GM18909 (cell line): ENCODE results near the gene FGF7.
"Not testable (repeated sequence)": the region's sequence is repeated elsewhere in the genome, so short reads cannot be mapped to it uniquely, and the experiment has no call there.

Experiments used
- ATAC-seq: cut with Tn5 transposase; IDR thresholded peaks from one replicate; pipeline ENCODE4 v1.9.1; 2021; ENCODE audit warnings: mild to moderate bottlenecking; ENCODE audit not compliant: unreplicated experiment, poor library complexity

FGF7 gene

GRCh38 chr15:49490966-49491365 is 67.9 kb downstream of the FGF7 start:
- no peak for ATAC-seq

- ATAC-seq, result no peak
Observed at GRCh38 chr15:49492151-49492550, 69.1 kb downstream of the FGF7 start.

- ATAC-seq, result no peak
Observed at GRCh38 chr15:49492830-49493229, 69.8 kb downstream of the FGF7 start.

GRCh38 chr15:49494842-49495241 is 71.8 kb downstream of the FGF7 start:
- ATAC-seq, result no peak

DNA sequence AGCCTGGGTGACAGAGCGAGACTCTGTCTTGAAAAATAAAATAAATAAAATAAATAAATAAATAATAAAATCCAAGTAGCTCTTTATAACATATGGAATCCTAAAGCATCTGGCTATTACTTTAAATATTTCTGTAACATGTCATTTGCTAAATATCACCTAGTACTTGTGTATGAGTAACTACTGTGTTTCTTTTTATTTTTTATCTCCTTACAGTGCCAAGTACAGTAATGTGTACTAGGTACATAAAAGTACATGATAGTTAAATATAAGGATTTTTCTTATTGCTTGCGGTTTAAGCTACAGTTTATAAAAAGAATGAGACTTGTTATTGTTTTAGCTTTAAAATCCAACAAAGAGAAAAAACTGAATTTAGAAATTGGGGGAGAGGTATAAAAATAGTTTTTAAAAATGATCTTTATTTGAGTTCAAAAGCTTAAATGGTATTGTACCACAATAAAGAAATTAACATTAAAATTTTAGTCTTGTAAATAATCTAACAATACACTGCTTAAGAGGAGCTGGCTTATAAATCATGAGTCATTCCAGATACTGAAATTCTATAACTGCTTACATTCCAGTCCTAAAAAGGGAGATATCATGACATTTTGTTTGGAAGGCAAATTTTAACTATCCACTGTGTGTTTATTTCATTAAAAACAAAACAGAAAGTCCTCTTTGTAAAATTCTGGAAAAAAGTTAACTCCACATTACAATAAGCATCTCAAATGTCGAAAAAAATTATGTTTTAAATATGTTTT is 73.1 kb downstream of the FGF7 start:
- ATAC-seq, result no peak

- ATAC-seq, result no peak
Observed at GRCh38 chr15:49501586-49501985, 78.5 kb downstream of the FGF7 start.

GRCh38 chr15:49506341-49506740 is 83.3 kb downstream of the FGF7 start:
- ATAC-seq, result no peak

GRCh38 chr15:49507261-49507660 is 84.2 kb downstream of the FGF7 start:
- ATAC-seq, result no peak

GRCh38 chr15:49512739-49513138 is 89.7 kb downstream of the FGF7 start:
- ATAC-seq, result not testable (repeated sequence)

- ATAC-seq, result no peak
Observed at GRCh38 chr15:49521802-49522201, 98.8 kb downstream of the FGF7 start.

- no peak for ATAC-seq
Observed at GRCh38 chr15:49528289-49528688, 105.2 kb downstream of the FGF7 start.

DNA sequence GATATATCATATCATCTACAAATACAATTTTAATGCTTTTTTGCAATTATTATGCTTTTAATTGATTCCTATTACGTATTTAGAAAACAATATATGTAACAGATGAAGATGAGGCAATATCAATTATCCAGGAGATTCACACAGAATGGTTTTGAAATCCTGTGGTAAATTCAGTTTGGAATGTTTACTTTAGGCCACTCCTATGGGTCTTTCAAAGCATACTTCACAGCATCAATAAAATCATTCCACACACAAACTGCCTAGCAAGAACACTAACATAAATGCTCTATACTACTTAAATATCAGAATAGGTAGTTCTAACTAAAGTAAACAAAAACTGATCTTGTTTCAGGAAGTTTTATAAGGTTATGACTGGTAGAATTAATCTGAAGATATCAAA is 107.0 kb downstream of the FGF7 start:
- no peak for ATAC-seq
